ENCODE data around the gene LRCH1. TPM values are rescaled to one million over a fixed set of nuclear protein-coding genes. Genes with fewer than 3 reads are reported as not detected.

Gene LRCH1
- total RNA-seq, 4 donors from 2014 or later: 5.2 to 30.7 (median 17.1) TPM

DNA sequence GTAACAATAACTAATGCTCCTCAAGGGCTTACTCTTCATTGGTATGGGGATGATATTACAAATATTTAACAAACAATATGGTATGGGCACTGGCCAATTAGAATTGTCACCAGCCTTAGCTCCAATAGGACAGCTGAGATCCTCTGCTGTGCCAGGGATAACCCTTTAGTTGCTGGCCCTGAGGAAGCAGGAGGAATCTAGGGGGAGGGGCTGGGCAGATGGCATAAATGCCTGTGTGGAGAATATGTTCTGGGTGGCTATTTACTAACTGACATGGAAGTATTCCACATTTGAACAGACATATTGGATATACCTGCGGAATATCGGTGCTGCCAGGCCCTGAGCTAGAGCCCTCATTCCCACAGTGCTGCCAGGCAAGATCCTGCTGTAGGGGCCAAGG, 16.6 kb upstream of the LRCH1 start:
- no peaks in the 10 kb centered on the region for H3K36me3 ChIP-seq
- peaks cover 0 to 3% (median under 1%) of the 10 kb centered on the region in 4 donors for H3K4me1 ChIP-seq
- intact Hi-C loops (cut with DNase I; ENCODE audit: low total_unique reads): no loop called here
- TF ChIP-seq POLR2AphosphoS5 (IDR thresholded peaks at IDR 0.05): no peak
- TF ChIP-seq, protein P1, sequence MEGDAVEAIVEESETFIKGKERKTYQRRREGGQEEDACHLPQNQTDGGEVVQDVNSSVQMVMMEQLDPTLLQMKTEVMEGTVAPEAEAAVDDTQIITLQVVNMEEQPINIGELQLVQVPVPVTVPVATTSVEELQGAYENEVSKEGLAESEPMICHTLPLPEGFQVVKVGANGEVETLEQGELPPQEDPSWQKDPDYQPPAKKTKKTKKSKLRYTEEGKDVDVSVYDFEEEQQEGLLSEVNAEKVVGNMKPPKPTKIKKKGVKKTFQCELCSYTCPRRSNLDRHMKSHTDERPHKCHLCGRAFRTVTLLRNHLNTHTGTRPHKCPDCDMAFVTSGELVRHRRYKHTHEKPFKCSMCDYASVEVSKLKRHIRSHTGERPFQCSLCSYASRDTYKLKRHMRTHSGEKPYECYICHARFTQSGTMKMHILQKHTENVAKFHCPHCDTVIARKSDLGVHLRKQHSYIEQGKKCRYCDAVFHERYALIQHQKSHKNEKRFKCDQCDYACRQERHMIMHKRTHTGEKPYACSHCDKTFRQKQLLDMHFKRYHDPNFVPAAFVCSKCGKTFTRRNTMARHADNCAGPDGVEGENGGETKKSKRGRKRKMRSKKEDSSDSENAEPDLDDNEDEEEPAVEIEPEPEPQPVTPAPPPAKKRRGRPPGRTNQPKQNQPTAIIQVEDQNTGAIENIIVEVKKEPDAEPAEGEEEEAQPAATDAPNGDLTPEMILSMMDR (IDR thresholded peaks at IDR 0.05): no peak
- no peak for TF ChIP-seq POLR2A (IDR thresholded peaks at IDR 0.05)
- TF ChIP-seq EP300 (IDR thresholded peaks at IDR 0.05; ENCODE audit: low read depth): no peak
- H3K4me3 ChIP-seq: no peak overlapping the region
- no peaks in the 10 kb centered on the region for H3K27me3 ChIP-seq
- DNase-seq: no peak
- no peaks in the 10 kb centered on the region for H3K9me3 ChIP-seq
- in situ Hi-C loops (cut with MboI; ENCODE audit: low pct_ligation_motif_present in 1 of 4, low pct_unique_long_range_greater_than_20kb in 1 of 4, low sequenced_read_pairs in 3 of 4): no loop called here
- H3K27ac ChIP-seq: no peak overlapping the region
- 92% methylated on average over 2 of the region's 2 CpGs; no CpG with 5 or more reads in 1 of the 2 donors for WGBS, 2 donors (ENCODE audit: low coverage in 1 of 2)

DNA sequence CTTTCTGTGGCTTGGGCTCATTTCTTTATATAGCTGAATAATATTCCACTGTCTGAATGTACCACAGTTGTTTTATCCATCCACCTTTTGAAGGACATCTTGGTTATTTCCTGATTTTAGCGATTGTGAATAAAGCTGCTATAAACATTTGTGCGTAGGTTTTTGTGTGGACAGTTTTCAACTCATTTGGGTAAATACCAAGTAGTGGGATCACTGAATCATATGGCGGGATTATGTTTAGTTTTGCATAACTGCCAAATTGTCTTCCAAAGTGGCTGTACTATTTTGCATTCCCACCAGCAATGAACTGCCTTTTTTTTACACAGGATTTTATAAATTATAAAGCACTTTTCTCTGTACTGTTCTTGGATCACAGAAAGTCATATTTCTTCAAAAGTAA, 13.7 kb upstream of the LRCH1 start:
- 68 to 84% methylated on average over 3 of the region's 3 CpGs for WGBS, 2 donors (ENCODE audit: low coverage in 1 of 2)
- Histone ChIP-seq H3K4me3 (no peak overlapping the region), H3K36me3 (no peaks in the 10 kb centered on the region), H3K4me1 (no peaks in the 10 kb centered on the region), H3K9me3 (no peaks in the 10 kb centered on the region), H3K27me3 (no peaks in the 10 kb centered on the region), H3K27ac (no peak overlapping the region)
- in situ Hi-C loops (cut with MboI; ENCODE audit: low pct_ligation_motif_present in 1 of 4, low pct_unique_long_range_greater_than_20kb in 1 of 4, low sequenced_read_pairs in 3 of 4): no loop called here
- intact Hi-C loops (cut with DNase I; ENCODE audit: low total_unique reads): no loop called here
- no peak for DNase-seq
- TF ChIP-seq POLR2AphosphoS5 (IDR thresholded peaks at IDR 0.05): no peak
- no peak for TF ChIP-seq POLR2A (IDR thresholded peaks at IDR 0.05)
- TF ChIP-seq EP300 (IDR thresholded peaks at IDR 0.05; ENCODE audit: low read depth): no peak
- TF ChIP-seq, protein P1 (IDR thresholded peaks at IDR 0.05): no peak

DNA sequence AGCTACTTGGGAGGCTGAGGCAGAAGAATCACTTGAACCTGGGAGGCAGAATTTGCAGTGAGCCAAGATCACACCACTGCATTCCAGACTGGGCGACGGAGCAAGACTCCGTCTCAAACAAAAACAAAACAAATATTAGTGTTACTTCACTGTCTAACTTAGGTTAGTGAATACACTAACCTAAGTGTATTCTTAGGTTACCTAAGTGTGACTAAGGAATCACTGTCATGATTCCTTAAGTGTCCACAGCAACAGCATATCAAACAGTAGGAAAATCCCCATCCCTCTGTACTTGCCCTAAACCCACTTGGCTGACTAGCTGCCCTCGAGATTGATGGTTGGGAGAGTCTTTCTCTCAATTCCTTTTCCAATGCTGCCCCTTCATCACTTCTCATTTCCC, 11.8 kb upstream of the LRCH1 start:
- Histone ChIP-seq H3K27me3 (no peaks in the 10 kb centered on the region), H3K36me3 (no peaks in the 10 kb centered on the region), H3K4me3 (no peak overlapping the region), H3K9me3 (no peaks in the 10 kb centered on the region), H3K27ac (no peak overlapping the region), H3K4me1 (no peaks in the 10 kb centered on the region)
- intact Hi-C loops (cut with DNase I; ENCODE audit: low total_unique reads) (no loop called here), in situ Hi-C loops (cut with MboI; ENCODE audit: low pct_ligation_motif_present in 1 of 4, low pct_unique_long_range_greater_than_20kb in 1 of 4, low sequenced_read_pairs in 3 of 4) (loop anchor here in 2 of 4 donors (10.0 kb wide), 2 partner anchors 174 to 184 kb away; no protein-coding TSS in a partner anchor)
- TF ChIP-seq EP300 (IDR thresholded peaks at IDR 0.05; ENCODE audit: low read depth): no peak
- TF ChIP-seq POLR2AphosphoS5 (IDR thresholded peaks at IDR 0.05): no peak
- no peak for DNase-seq
- 86 to 94% methylated on average over 1 to 4 of the region's 4 CpGs for WGBS, 2 donors (ENCODE audit: low coverage in 1 of 2)

DNA sequence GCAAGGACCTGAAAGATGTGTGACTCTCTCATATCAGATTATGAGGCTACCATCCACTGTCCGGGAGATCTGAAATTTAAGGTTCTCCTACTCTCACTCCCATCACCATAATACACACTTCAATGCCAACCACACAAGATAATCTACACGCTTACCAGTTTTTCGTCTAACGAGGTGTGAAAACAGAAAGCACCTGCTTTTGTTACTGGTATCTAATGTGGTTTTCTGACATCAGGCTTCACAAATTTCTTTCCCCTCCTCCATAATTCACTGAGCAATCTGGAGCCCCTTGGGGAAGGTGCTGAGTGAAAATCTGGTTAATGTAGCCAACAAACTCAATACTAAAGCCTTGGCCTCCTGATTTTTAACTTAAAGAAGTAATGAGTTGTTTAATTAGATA, 10.1 kb upstream of the LRCH1 start:
- Histone ChIP-seq H3K36me3 (no peaks in the 10 kb centered on the region), H3K9me3 (no peaks in the 10 kb centered on the region), H3K4me1 (no peaks in the 10 kb centered on the region), H3K27ac (no peak overlapping the region), H3K27me3 (no peaks in the 10 kb centered on the region), H3K4me3 (no peak overlapping the region)
- TF ChIP-seq POLR2AphosphoS5 (IDR thresholded peaks at IDR 0.05) (no peak), EP300 (IDR thresholded peaks at IDR 0.05; ENCODE audit: low read depth) (no peak), POLR2A (IDR thresholded peaks at IDR 0.05) (no peak)
- TF ChIP-seq, protein P1 (IDR thresholded peaks at IDR 0.05): no peak
- 79 to 85% methylated on average over 4 of the region's 4 CpGs for WGBS, 2 donors (ENCODE audit: low coverage in 1 of 2)
- in situ Hi-C loops (cut with MboI; ENCODE audit: low pct_ligation_motif_present in 1 of 4, low pct_unique_long_range_greater_than_20kb in 1 of 4, low sequenced_read_pairs in 3 of 4) (loop anchor here in 2 of 4 donors (10.0 kb wide), 2 partner anchors 172 to 182 kb away; no protein-coding TSS in a partner anchor), intact Hi-C loops (cut with DNase I; ENCODE audit: low total_unique reads) (no loop called here)
- no peak for DNase-seq

DNA sequence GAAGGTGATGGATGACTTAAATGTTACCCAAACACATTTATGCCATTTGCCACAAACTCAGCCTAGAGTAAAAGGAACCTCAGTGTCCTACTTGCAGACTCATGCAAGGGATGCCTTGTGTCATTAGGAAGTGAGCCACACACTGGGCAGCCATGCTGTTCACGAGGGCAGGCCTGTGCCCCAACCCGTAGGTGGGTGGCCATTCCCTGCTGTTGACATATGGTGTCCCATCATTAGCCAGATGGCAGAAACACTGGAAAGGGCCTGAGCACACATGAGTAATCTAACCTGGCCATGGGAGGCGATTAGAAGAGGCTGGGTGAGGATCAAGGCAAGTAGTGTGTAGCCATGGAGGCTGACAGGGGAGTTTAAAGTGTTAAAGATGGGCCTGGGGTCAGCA, 9.7 kb upstream of the LRCH1 start:
- intact Hi-C loops (cut with DNase I; ENCODE audit: low total_unique reads): no loop called here
- Histone ChIP-seq H3K9me3 (no peaks in the 10 kb centered on the region), H3K36me3 (no peaks in the 10 kb centered on the region)

More for the DNA sequence above, 9.7 kb upstream of the LRCH1 start:
- H3K27me3 ChIP-seq: no peaks in the 10 kb centered on the region
- H3K4me3 ChIP-seq: no peak overlapping the region
- 96% methylated on average over 3 of the region's 3 CpGs; no CpG with 5 or more reads in 1 of the 2 donors for WGBS, 2 donors (ENCODE audit: low coverage in 1 of 2)
- H3K27ac ChIP-seq: no peak overlapping the region
- TF ChIP-seq, protein P1 (IDR thresholded peaks at IDR 0.05): no peak
- TF ChIP-seq POLR2A (IDR thresholded peaks at IDR 0.05): no peak
- no peak for TF ChIP-seq EP300 (IDR thresholded peaks at IDR 0.05; ENCODE audit: low read depth)
- TF ChIP-seq POLR2AphosphoS5 (IDR thresholded peaks at IDR 0.05): no peak
- no peaks in the 10 kb centered on the region for H3K4me1 ChIP-seq
- in situ Hi-C loops (cut with MboI; ENCODE audit: low pct_ligation_motif_present in 1 of 4, low pct_unique_long_range_greater_than_20kb in 1 of 4, low sequenced_read_pairs in 3 of 4): loop anchor here in 2 of 4 donors (10.0 kb wide), 2 partner anchors 172 to 182 kb away; no protein-coding TSS in a partner anchor
- no peak for DNase-seq

Data from transverse colon (tissue), 4 donors.